GM23338 (cell line): ENCODE data around the gene AGPAT3. TPM values are rescaled to one million over a fixed set of nuclear protein-coding genes. Genes with fewer than 3 reads are reported as not detected.

Experiments
- ATAC-seq: fragments of 200-7000 bp; cut with Tn5 transposase; 3 replicates; pipeline ENCODE4 v1.9.1; 2020
- DNase-seq: peaks from one replicate; pipeline ENCODE4 v3.0.0-alpha.2; 2015; ENCODE audit warnings: low spot score
- H2AFZ ChIP-seq: fragments of 200-600 bp; sonication (generic); 2 replicates; pipeline ENCODE4 v1.8.0; 2016; ENCODE audit warnings: antibody characterized with exemption, mild to moderate bottlenecking, moderate library complexity
- H3F3A ChIP-seq: fragments of 200-600 bp; sonication (generic); replicated peaks from 2 replicates; pipeline ENCODE4 v1.8.0; 2017; ENCODE audit warnings: antibody characterized with exemption, mixed run types, low read depth
- H3K27ac ChIP-seq: fragments of 200-600 bp; sonication (generic); 2 replicates; pipeline ENCODE4 v1.6.1; 2016; ENCODE audit warnings: low read depth
- H3K27me3 ChIP-seq: fragments of 200-600 bp; sonication (generic); 2 replicates; pipeline ENCODE4 v1.8.0; 2016; ENCODE audit warnings: mild to moderate bottlenecking, mixed run types, moderate library complexity; ENCODE audit not compliant: insufficient read depth
- H3K36me3 ChIP-seq: fragments of 200-600 bp; sonication (generic); 2 replicates; pipeline ENCODE4 v1.8.0; 2016; ENCODE audit warnings: mild to moderate bottlenecking; ENCODE audit not compliant: insufficient read depth
- H3K4me1 ChIP-seq: fragments of 200-600 bp; sonication (generic); 2 replicates; pipeline ENCODE4 v1.8.0; 2016; ENCODE audit warnings: mild to moderate bottlenecking, moderate library complexity; ENCODE audit not compliant: insufficient read depth
- H3K4me2 ChIP-seq: fragments of 200-600 bp; sonication (generic); 2 replicates; pipeline ENCODE4 v1.7.1; 2017; ENCODE audit warnings: mixed run types
- H3K4me3 ChIP-seq: fragments of 200-600 bp; sonication (generic); 2 replicates; pipeline ENCODE4 v1.6.1; 2016; ENCODE audit warnings: mixed run types
- H3K79me2 ChIP-seq: fragments of 200-600 bp; sonication (generic); replicated peaks from 2 replicates; pipeline ENCODE4 v1.8.0; 2017; ENCODE audit warnings: mild to moderate bottlenecking; ENCODE audit not compliant: insufficient read depth
- H3K9me2 ChIP-seq: fragments of 200-600 bp; sonication (generic); 2 replicates; pipeline ENCODE4 v1.8.0; 2017; ENCODE audit not compliant: insufficient read depth
- H4K20me1 ChIP-seq: fragments of 200-600 bp; sonication (generic); replicated peaks from 2 replicates; pipeline ENCODE4 v1.8.0; 2017; ENCODE audit warnings: mild to moderate bottlenecking; ENCODE audit not compliant: insufficient read depth
- H3K27ac Mint-ChIP-seq: 2 replicates; pipeline ENCODE4 v1.8.0; 2020; ENCODE audit warnings: inconsistent platforms, mild to moderate bottlenecking, moderate library complexity, mixed read lengths
- H3K27me3 Mint-ChIP-seq: 3 replicates; pipeline ENCODE4 v1.8.0; 2022; ENCODE audit warnings: low read depth, mild to moderate bottlenecking, moderate library complexity, mixed read lengths, inconsistent platforms; ENCODE audit not compliant: insufficient read depth, poor library complexity
- H3K36me3 Mint-ChIP-seq: 3 replicates; pipeline ENCODE4 v1.8.0; 2021; ENCODE audit warnings: low read depth, mild to moderate bottlenecking, inconsistent platforms, moderate library complexity, mixed read lengths
- H3K4me1 Mint-ChIP-seq: 3 replicates; pipeline ENCODE4 v1.8.0; 2020; ENCODE audit warnings: mild to moderate bottlenecking, inconsistent platforms, mixed read lengths
- H3K4me3 Mint-ChIP-seq: 3 replicates; pipeline ENCODE4 v1.8.0; 2021; ENCODE audit warnings: moderate library complexity, mild to moderate bottlenecking, inconsistent platforms, mixed read lengths
- H3K9me3 Mint-ChIP-seq: 3 replicates; pipeline ENCODE4 v1.8.0; 2020; ENCODE audit warnings: moderate library complexity, mild to moderate bottlenecking, inconsistent platforms, mixed read lengths
- CREB1 ChIP-seq: fragments of 250-450 bp; sonication (Bioruptor Pico); IDR thresholded peaks from 2 replicates; pipeline ENCODE4 v1.5.0; 2020; ENCODE audit warnings: low read depth, mild to moderate bottlenecking, moderate library complexity
- EZH2phosphoT487 ChIP-seq: fragments of 200-600 bp; sonication (generic); IDR thresholded peaks from one replicate; pipeline ENCODE4 v1.8.1; 2018; ENCODE audit warnings: antibody characterized with exemption; ENCODE audit not compliant: unreplicated experiment
- JUNB ChIP-seq: IDR thresholded peaks from one replicate; pipeline ENCODE4 v1.6.1; 2016; ENCODE audit warnings: antibody characterized with exemption; ENCODE audit not compliant: unreplicated experiment
- NANOG ChIP-seq: IDR thresholded peaks from 2 replicates; pipeline ENCODE4 v1.6.1; 2016; ENCODE audit warnings: antibody characterized with exemption, borderline replicate concordance
- POLR2AphosphoS5 ChIP-seq: IDR thresholded peaks from 2 replicates; pipeline ENCODE4 v1.6.1; 2016; ENCODE audit warnings: antibody characterized with exemption, low read depth
- STAT1 ChIP-seq: IDR thresholded peaks from one replicate; pipeline ENCODE4 v1.6.1; 2016; ENCODE audit warnings: antibody characterized with exemption; ENCODE audit not compliant: unreplicated experiment
- ZNF114 ChIP-seq: fragments of 250-450 bp; sonication (Bioruptor Pico); IDR thresholded peaks from 2 replicates; pipeline ENCODE4 v1.5.0; 2020; ENCODE audit warnings: mild to moderate bottlenecking, moderate library complexity
- ZNF331 ChIP-seq: fragments of 250-450 bp; sonication (Bioruptor Pico); IDR thresholded peaks from 2 replicates; pipeline ENCODE4 v1.5.0; 2020; ENCODE audit warnings: low read depth, mild to moderate bottlenecking, moderate library complexity
- polyA plus RNA-seq: library from polyadenylated mRNA; unstranded; fragments of >200 nt; fragmentation: Nextera tagmentation; extraction: Ambion mirVana; gene quantifications from 2 replicates; pipeline ENCODE4 v1.2.1, GENCODE V29; 2016
- total RNA-seq: library from RNA; depleted of rRNA; stranded (reverse); fragments of >200 nt; shearing (Covaris generic); gene quantifications from 2 replicates; pipeline ENCODE4 v1.2.3, GENCODE V29; 2014
- TF ChIP-seq, protein P1 (sequence below): fragments of 250-450 bp; sonication (Bioruptor Pico); IDR thresholded peaks from 2 replicates; pipeline ENCODE4 v1.5.0; 2020; ENCODE audit warnings: mild to moderate bottlenecking, moderate library complexity
- TF ChIP-seq, protein P2 (sequence below): IDR thresholded peaks from 2 replicates; pipeline ENCODE4 v1.6.1; 2016; ENCODE audit warnings: antibody characterized with exemption
- TF ChIP-seq, protein P3 (sequence below): IDR thresholded peaks from one replicate; pipeline ENCODE4 v1.6.1; 2018; ENCODE audit warnings: antibody characterized with exemption; ENCODE audit not compliant: unreplicated experiment

The AGPAT3 gene
- total and polyA plus RNA-seq, 2 experiments from 2014 or later = 2.1 to 6.1 TPM

DNA sequence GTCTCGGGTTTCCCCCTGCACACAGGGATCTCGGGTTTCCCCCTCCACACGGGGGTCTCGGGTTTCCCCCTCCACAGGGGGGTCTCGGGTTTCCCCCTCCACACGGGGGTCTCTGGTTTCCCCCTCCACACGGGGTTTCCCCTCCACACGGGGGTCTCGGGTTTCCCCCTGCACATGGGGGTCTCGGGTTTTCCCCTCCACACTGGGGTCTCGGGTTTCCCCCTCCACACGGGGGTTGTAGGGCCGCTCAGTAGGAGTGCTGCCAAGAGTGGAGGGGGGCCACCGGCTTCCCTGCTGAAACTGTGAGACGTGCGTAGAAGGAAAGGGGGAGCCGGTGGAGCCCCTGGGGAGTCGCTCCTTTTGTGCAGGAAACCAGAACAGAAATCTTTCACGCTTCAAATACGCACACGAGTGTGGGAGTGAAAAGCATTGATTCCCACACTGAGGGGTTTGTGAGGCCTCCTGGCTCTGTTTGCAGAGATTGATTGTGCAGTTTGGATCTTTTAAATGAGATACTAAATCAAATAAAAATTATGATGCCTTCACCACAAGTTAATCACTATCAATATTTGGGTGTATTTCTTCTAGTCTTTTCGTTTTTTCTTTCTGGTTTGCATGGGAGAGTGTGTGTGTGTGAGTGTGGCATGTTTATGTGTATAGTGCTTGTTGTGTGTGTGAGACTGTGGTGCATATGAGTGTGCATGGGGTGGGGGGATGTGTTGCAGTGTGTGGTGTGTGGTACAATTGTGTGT is 92.8 kb downstream of the AGPAT3 start (continued):
- TF ChIP-seq POLR2AphosphoS5 (no peak), ZNF114 (CRISPR knock-in tag) (no peak), ZNF331 (no peak), JUNB (no peak)
- TF ChIP-seq, protein P1, sequence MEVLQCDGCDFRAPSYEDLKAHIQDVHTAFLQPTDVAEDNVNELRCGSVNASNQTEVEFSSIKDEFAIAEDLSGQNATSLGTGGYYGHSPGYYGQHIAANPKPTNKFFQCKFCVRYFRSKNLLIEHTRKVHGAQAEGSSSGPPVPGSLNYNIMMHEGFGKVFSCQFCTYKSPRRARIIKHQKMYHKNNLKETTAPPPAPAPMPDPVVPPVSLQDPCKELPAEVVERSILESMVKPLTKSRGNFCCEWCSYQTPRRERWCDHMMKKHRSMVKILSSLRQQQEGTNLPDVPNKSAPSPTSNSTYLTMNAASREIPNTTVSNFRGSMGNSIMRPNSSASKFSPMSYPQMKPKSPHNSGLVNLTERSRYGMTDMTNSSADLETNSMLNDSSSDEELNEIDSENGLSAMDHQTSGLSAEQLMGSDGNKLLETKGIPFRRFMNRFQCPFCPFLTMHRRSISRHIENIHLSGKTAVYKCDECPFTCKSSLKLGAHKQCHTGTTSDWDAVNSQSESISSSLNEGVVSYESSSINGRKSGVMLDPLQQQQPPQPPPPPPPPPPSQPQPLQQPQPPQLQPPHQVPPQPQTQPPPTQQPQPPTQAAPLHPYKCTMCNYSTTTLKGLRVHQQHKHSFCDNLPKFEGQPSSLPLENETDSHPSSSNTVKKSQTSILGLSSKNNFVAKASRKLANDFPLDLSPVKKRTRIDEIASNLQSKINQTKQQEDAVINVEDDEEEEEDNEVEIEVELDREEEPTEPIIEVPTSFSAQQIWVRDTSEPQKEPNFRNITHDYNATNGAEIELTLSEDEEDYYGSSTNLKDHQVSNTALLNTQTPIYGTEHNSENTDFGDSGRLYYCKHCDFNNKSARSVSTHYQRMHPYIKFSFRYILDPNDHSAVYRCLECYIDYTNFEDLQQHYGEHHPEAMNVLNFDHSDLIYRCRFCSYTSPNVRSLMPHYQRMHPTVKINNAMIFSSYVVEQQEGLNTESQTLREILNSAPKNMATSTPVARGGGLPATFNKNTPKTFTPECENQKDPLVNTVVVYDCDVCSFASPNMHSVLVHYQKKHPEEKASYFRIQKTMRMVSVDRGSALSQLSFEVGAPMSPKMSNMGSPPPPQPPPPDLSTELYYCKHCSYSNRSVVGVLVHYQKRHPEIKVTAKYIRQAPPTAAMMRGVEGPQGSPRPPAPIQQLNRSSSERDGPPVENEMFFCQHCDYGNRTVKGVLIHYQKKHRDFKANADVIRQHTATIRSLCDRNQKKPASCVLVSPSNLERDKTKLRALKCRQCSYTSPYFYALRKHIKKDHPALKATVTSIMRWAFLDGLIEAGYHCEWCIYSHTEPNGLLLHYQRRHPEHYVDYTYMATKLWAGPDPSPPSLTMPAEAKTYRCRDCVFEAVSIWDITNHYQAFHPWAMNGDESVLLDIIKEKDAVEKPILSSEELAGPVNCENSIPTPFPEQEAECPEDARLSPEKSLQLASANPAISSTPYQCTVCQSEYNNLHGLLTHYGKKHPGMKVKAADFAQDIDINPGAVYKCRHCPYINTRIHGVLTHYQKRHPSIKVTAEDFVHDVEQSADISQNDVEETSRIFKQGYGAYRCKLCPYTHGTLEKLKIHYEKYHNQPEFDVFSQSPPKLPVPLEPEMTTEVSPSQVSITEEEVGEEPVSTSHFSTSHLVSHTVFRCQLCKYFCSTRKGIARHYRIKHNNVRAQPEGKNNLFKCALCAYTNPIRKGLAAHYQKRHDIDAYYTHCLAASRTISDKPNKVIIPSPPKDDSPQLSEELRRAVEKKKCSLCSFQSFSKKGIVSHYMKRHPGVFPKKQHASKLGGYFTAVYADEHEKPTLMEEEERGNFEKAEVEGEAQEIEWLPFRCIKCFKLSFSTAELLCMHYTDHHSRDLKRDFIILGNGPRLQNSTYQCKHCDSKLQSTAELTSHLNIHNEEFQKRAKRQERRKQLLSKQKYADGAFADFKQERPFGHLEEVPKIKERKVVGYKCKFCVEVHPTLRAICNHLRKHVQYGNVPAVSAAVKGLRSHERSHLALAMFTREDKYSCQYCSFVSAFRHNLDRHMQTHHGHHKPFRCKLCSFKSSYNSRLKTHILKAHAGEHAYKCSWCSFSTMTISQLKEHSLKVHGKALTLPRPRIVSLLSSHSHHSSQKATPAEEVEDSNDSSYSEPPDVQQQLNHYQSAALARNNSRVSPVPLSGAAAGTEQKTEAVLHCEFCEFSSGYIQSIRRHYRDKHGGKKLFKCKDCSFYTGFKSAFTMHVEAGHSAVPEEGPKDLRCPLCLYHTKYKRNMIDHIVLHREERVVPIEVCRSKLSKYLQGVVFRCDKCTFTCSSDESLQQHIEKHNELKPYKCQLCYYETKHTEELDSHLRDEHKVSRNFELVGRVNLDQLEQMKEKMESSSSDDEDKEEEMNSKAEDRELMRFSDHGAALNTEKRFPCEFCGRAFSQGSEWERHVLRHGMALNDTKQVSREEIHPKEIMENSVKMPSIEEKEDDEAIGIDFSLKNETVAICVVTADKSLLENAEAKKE (CRISPR knock-in tag) = no peak

DNA sequence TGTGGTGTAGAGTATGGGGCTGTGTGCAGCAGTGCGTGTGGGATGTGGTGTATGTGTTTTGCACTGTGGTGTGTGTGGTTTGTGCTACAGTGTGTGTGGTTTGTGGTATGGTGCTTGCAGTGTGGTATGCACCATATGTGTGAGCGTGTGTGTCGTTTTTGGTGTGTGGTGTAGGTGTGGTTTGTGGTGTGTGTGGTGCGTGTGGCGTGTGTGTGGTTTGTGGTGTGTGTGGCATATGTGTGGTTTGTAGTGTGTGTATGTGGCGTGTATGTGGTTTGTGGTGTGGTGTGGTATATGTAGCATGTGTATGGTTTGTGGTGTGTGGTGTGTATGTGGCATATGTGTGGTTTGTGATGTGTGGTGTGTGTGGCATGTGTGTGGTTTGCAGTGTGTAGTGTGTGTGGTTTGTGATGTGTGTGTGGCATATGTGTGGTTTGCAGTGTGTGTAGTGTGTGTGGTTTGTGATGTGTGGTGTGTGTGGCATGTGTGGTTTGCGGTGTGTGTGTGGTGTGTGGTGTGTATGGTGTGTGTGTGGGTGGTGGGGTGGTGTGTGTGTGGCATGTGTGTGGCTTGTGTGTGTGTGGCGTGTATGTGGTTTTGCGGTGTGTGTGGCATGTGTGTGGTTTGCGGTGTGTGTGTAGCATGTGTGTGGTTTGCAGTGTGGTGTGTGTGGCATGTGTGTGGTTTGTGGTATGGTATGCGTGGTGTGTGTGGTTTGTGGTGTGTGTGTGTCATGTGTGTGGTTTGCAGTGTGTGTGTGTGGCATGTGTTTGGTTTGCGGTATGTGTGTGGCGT is 93.5 kb downstream of the AGPAT3 start:
- no peaks in the 10 kb centered on the region for H3K36me3 Mint-ChIP-seq
- H3K9me3 Mint-ChIP-seq = peaks cover 4% of the 10 kb centered on the region; the same call in 2 of the 3 replicates
- no peak overlapping the region for H3K4me3 Mint-ChIP-seq
- H3K27ac ChIP-seq = no peak overlapping the region
- H4K20me1 ChIP-seq = no peaks in the 10 kb centered on the region
- H3K4me1 ChIP-seq = no peaks in the 10 kb centered on the region
- H3K36me3 ChIP-seq = no peaks in the 10 kb centered on the region
- no peak overlapping the region for H3K4me3 ChIP-seq
- no peaks in the 10 kb centered on the region for H3K79me2 ChIP-seq
- peaks cover 1% of the 10 kb centered on the region for H3K27me3 Mint-ChIP-seq
- no peak overlapping the region for H2AFZ ChIP-seq
- H3F3A ChIP-seq = no peaks in the 10 kb centered on the region; the same call in 1 of the 2 replicates
- no peaks in the 10 kb centered on the region for H3K27me3 ChIP-seq
- H3K9me2 ChIP-seq = no peaks in the 10 kb centered on the region
- no peak overlapping the region for H3K27ac Mint-ChIP-seq
- H3K4me1 Mint-ChIP-seq = no peaks in the 10 kb centered on the region; the same call in 2 of the 3 replicates
- no peak overlapping the region for H3K4me2 ChIP-seq
- ATAC-seq = no peak
- no peak for DNase-seq
- TF ChIP-seq STAT1 (no peak), EZH2phosphoT487 (no peak), CREB1 (CRISPR knock-in tag) (no peak), POLR2AphosphoS5 (no peak), NANOG (no peak), ZNF114 (CRISPR knock-in tag) (no peak), JUNB (no peak)
- TF ChIP-seq, protein P2, sequence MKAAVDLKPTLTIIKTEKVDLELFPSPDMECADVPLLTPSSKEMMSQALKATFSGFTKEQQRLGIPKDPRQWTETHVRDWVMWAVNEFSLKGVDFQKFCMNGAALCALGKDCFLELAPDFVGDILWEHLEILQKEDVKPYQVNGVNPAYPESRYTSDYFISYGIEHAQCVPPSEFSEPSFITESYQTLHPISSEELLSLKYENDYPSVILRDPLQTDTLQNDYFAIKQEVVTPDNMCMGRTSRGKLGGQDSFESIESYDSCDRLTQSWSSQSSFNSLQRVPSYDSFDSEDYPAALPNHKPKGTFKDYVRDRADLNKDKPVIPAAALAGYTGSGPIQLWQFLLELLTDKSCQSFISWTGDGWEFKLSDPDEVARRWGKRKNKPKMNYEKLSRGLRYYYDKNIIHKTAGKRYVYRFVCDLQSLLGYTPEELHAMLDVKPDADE = no peak
- TF ChIP-seq, protein P3, sequence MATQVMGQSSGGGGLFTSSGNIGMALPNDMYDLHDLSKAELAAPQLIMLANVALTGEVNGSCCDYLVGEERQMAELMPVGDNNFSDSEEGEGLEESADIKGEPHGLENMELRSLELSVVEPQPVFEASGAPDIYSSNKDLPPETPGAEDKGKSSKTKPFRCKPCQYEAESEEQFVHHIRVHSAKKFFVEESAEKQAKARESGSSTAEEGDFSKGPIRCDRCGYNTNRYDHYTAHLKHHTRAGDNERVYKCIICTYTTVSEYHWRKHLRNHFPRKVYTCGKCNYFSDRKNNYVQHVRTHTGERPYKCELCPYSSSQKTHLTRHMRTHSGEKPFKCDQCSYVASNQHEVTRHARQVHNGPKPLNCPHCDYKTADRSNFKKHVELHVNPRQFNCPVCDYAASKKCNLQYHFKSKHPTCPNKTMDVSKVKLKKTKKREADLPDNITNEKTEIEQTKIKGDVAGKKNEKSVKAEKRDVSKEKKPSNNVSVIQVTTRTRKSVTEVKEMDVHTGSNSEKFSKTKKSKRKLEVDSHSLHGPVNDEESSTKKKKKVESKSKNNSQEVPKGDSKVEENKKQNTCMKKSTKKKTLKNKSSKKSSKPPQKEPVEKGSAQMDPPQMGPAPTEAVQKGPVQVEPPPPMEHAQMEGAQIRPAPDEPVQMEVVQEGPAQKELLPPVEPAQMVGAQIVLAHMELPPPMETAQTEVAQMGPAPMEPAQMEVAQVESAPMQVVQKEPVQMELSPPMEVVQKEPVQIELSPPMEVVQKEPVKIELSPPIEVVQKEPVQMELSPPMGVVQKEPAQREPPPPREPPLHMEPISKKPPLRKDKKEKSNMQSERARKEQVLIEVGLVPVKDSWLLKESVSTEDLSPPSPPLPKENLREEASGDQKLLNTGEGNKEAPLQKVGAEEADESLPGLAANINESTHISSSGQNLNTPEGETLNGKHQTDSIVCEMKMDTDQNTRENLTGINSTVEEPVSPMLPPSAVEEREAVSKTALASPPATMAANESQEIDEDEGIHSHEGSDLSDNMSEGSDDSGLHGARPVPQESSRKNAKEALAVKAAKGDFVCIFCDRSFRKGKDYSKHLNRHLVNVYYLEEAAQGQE = no peak
